ENCODE measurements around the gene RRP12.

- no peak for TF ChIP-seq CTCF (IDR thresholded peaks at IDR 0.05)
- TF ChIP-seq POLR2AphosphoS5 (IDR thresholded peaks at IDR 0.05) = no peak
Measured at GRCh38 chr10:97444212-97444611, 43.1 kb upstream of the RRP12 start.
